Central memory CD4-positive, alpha-beta T cell (primary cell): Measurements from ENCODE around the gene CRELD1.
A peak's percentile ranks its signal among the peaks of the same experiment; 100 is the strongest.
"Not testable (repeated sequence)": the region's sequence is repeated elsewhere in the genome, so short reads cannot be mapped to it uniquely, and the experiment has no call there.

Source experiments
- DNase-seq: peaks from one replicate; pipeline ENCODE4 v3.0.0; 2022

CRELD1 gene

DNA sequence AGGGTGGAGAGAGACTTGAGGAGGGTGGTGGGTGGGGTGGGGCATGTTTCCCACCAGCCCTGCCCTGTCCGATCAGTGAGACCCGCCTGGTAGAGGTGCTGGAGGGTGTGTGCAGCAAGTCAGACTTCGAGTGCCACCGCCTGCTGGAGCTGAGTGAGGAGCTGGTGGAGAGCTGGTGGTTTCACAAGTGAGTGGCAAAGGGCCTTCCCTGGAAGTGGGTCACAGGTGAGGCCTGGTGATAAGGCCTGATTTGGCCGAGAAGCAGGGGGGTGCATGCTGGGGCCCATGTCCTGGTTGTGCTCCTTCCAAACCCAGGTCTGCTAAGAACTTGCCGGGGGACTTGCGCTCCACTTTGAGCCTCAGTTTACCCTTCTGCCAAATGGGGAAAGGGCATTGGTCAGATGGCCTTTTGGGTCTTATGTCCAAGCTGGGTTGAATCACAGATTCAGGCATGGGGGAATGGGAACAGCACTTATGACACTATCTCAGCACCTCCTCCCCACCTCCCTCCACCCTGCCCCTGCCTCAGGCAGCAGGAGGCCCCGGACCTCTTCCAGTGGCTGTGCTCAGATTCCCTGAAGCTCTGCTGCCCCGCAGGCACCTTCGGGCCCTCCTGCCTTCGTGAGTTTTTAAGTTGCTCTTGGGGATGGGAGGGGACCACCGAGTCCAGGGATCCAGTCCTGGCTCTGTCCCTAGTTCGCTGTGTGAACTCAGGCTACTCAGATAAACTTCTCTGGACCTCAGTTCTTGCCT lies 4.0 kb downstream of the CRELD1 start:
- no peak for DNase-seq

GRCh38 chr3:9938966-9939365 lies 5.3 kb downstream of the CRELD1 start:
- no peak for DNase-seq

GRCh38 chr3:9939906-9940305 lies 6.3 kb downstream of the CRELD1 start:
- not testable (repeated sequence) for DNase-seq

- no peak for DNase-seq
Observed at GRCh38 chr3:9940746-9941145, 7.1 kb downstream of the CRELD1 start.

GRCh38 chr3:9942164-9942563 lies 8.5 kb downstream of the CRELD1 start:
- DNase-seq: no peak

DNA sequence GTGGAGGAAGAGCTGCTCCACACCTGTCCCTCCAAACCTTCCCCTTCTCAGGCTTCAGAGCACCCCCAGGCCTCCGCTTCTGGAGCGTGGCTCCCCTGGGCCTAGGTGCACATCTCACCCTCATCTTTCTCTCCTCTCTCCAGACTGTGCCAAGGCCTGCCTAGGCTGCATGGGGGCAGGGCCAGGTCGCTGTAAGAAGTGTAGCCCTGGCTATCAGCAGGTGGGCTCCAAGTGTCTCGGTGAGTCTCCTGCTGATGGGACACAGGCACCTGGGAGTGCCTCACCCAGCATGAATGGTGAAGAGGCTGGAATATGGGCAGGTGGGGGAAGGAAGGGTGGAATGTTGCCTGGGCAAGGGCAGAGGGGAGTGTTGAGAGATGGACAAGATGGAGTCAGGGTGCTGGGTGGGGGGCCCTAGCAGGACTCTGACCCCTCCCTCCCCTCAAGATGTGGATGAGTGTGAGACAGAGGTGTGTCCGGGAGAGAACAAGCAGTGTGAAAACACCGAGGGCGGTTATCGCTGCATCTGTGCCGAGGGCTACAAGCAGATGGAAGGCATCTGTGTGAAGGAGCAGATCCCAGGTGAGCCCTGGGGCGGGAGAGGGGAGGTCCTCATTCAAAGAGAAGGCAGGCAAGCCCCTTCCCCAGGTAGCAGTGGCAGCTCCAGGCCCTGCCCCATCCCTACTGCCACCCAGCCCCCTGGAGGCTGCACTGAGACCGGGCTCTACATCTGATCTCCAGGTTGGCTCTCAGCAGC lies 9.5 kb downstream of the CRELD1 start:
- DNase-seq: no peak

- no peak for DNase-seq
Observed at GRCh38 chr3:9944271-9944670, 10.6 kb downstream of the CRELD1 start.

GRCh38 chr3:9945358-9945757 lies 11.7 kb downstream of the CRELD1 start:
- no peak for DNase-seq

GRCh38 chr3:9946112-9947024 lies 12.7 kb downstream of the CRELD1 start:
- DNase-seq: peak; percentile 84

DNA sequence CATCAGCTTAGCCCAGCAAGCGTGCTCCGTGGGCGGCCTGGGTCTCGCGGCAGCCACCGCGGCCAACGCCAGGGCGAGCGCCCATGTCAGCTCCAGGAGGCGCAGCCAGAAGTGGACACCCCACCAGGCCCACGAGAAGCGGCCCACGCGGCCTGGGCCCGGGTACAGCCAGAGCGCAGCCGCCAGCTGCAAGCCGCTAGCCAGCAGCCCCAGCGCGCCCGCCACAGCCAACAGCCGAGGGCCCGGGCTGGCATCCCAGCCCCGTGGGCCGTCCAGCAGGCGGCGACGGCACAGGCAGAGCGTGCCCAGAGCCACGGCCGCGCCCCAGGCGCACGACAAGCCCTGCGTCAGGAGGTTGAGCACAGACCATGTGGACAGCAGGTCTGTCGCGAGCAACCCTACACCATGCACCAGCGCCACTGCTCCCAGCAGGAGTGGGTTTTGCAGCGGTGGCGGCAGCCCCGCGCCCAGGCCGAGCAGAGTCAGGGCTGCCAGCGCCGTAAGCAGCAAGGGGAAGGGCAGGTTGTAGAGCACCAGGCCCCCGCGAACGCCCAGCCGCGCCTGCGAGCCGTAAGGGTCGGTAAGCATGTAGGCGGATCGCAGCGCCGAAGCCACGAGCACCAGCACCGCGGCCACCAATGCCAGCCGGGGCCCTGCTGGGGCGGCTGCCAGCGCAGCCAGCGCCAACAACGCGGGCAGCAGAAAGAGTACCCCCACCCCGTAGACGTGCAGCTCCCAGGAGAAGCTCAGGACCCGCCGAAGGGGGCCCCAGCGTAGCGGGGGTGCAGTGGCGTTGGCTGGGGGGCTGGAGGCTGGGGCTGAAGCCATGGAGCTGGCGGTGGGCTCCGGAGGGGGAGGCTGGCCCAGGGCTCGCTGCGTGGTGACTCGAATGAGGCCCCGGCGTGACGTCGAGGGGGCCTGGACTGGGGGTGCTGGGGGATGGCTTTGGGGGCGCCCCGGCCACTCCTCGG lies 13.7 kb downstream of the CRELD1 start:
- no peak for DNase-seq

DNA sequence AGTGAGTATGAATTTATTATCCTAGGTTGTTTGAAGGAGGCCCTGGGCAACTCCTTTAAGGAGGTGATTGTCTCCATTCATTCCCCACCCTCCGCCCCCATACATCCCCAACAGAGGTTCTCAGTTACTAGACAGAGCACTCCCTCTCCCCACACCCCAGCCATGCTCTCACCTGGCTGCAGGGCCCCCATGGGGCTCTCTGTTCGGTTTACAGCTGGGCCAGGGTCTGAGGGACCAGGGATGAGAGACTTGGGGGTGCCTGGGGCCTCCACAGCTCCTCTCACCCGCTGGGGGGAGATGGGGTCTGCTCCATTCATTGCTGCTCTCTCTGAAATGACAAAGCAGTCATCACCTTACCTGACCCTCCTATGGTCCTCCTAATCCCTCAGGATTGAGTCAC lies 15.0 kb downstream of the CRELD1 start:
- no peak for DNase-seq

DNA sequence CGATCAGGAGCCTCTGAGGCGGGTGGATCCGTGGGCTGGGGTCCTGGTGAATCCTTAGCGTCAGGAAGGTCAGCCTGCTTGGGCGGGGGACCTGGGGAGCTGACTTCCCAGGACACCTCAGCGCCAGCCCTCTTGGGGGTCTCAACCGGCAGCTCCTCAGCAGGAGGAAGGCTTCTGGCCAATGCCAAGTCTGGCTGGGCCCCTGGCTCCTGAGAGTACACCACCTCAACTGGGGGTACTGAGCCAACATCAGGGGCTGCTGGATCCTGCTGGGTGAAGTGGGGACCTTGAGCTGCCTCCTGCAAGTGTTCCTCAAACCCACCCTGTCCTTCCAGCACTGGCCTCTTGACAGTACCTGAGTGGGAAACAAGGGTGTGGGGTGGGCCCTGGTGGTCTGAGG lies 15.5 kb downstream of the CRELD1 start:
- DNase-seq: no peak

DNA sequence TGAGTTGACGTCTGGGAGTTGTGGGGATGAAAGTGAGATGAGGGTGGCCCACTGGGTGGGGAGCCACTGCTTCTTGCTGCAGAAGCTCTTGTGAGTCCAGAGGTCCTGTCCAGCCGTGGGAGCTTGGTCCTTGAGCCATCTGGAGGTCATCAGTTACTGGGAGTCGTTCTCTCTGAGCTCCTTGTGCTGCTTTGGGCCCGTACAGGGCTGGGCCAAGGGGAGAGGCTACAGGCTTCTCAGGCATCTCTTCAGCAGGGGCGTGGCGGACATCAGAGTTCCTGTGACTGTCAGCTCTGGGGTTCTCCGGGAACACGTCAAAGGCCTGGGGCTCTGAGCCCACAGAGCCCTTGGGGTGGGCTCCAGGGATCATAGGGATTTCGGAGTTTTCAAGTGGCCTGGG lies 16.0 kb downstream of the CRELD1 start:
- no peak for DNase-seq

DNA sequence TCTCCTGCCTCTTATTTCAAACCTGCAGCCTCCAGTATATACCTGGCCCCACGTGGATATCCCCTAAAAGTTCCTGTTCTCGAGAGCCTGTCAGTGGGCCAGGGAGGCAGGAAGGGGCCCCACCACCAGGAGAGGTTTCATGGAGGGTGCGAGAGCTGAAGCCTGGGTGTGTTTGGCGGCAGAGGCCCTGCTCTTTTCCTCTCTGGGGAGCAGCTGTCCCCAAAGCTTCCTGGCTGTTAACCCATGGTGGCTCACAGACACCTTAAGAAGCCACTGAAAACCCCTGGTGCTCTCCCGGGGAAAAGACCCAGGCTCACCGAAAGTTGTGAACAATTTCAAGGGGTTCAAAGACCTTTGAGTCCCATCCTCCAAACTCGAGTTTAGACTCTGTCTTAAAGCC lies 17.5 kb downstream of the CRELD1 start:
- no peak for DNase-seq

DNA sequence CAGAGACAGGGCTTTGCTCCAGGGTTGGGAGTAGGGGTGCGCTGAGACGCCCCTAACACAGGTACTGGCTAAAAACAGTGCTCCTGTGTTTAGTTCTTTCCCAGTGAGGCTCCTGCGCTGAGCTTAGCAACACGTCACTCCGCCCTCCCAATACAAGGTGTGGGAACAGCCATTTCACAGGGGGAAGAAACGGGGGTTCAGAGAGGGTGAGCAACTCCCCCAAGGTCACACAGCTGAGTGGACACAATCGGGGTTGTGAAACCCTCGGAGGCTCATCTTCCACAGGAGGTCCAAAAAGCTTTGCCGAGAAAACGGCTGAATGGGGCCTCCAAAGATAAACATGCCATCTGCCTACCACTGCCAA lies 17.9 kb downstream of the CRELD1 start:
- DNase-seq: no peak

DNA sequence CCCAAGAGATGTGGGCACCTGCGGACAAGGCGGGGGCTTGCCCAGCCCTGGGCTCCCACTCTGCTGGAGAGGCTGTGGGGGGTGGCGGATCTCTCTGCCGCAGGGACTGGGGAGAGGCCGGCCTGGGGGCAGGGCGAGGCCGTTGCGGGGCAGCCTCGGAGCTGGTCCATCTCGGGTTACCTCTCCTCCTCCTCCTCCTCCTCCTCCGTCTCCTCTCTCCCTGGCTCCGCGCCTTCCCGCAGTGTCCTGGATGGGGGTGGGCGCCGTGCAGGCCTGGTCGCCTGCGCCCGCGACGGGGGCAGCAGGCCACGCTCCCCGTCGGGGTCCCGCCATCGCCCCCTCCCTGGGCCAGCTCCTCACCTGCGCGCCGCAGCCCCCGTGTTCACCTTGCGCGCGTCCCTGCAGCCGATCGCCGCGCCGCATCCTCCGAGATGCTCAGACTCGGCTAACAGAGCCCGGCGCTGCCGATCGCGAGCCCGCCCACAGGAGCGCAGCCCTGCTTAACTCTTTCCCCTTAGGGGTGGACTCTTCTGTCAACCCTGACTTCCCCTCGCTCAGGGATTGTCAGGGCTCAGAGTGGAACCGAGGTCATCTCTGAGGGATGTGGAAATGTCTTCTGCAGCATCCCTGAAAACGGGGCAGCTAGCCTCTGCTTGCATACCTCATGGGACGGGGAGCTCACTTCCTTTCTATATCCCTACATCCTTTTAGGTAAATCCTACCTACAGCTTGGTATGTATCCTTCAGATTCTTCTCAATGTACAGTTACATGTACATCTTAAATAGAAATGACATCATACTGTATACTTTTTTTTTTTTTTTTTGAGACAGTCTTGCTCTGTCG lies 18.6 kb downstream of the CRELD1 start, which contains the start of gene PRRT3:
Gene PRRT3, minus strand, starts transcription at position 447 of the 844 bp plus-strand sequence. CDS start 2,293 bp downstream, outside the sequence.
- DNase-seq: peak; percentile 46

GRCh38 chr3:9955067-9955502 lies 21.5 kb downstream of the CRELD1 start:
- no peak for DNase-seq

GRCh38 chr3:9955611-9956352 lies 22.1 kb downstream of the CRELD1 start:
- no peak for DNase-seq

GRCh38 chr3:9957214-9957613 lies 23.6 kb downstream of the CRELD1 start:
- DNase-seq: no peak

GRCh38 chr3:9965200-9965875 lies 31.7 kb downstream of the CRELD1 start:
- DNase-seq: no peak
